Parathyroid adenoma (tissue), 2 donors: ENCODE measurements around the gene OR12D1.

Experiments
- H2AFZ ChIP-seq: fragments of 300-600 bp; sonication (generic); one replicate; pipeline ENCODE4 v1.7.0; 2017; ENCODE audit warnings: antibody characterized with exemption, mild to moderate bottlenecking
- H3K27ac ChIP-seq: fragments of 300-600 bp; sonication (generic); one replicate; pipeline ENCODE4 v1.7.0; 2017
- H3K27me3 ChIP-seq: fragments of 300-600 bp; sonication (generic); one replicate; pipeline ENCODE4 v1.7.0; 2017; ENCODE audit warnings: low read length; ENCODE audit not compliant: control insufficient read depth, insufficient read depth
- H3K36me3 ChIP-seq: fragments of 300-600 bp; sonication (generic); one replicate; pipeline ENCODE4 v1.7.0; 2017; ENCODE audit warnings: low read length; ENCODE audit not compliant: control insufficient read depth, insufficient read depth
- H3K4me1 ChIP-seq: fragments of 300-600 bp; sonication (generic); one replicate; pipeline ENCODE4 v1.7.0; 2017; ENCODE audit warnings: control low read depth
- H3K4me2 ChIP-seq: fragments of 300-600 bp; sonication (generic); one replicate; pipeline ENCODE4 v1.7.0; 2017; ENCODE audit warnings: low read length
- H3K4me3 ChIP-seq: fragments of 300-600 bp; sonication (generic); one replicate; pipeline ENCODE4 v1.7.0; 2017; ENCODE audit warnings: low read depth, low read length
- H3K79me2 ChIP-seq: fragments of 300-600 bp; sonication (generic); one replicate; pipeline ENCODE4 v1.7.0; 2017; ENCODE audit warnings: control low read depth
- H3K9ac ChIP-seq: fragments of 300-600 bp; sonication (generic); one replicate; pipeline ENCODE4 v1.7.0; 2017; ENCODE audit warnings: mild to moderate bottlenecking
- H3K9me3 ChIP-seq: fragments of 300-600 bp; sonication (generic); one replicate; pipeline ENCODE4 v1.7.0; 2017; ENCODE audit warnings: low read length; ENCODE audit not compliant: control insufficient read depth
- CTCF ChIP-seq: fragments of 300-600 bp; sonication (generic); IDR thresholded peaks from one replicate; pipeline ENCODE4 v1.7.0; 2017; ENCODE audit warnings: antibody characterized with exemption, mild to moderate bottlenecking
- donor health status: primary hyperparathyroidism.

OR12D1 gene

GRCh38 chr6:29414588-29414987 lies at the start of gene OR12D1:
OR12D1 (plus strand) TSS chr6:29414928.
- no peaks in the 10 kb centered on the region for H3K36me3 ChIP-seq
- H3K27ac ChIP-seq = no peak within 1 kb of the TSS
- H3K9me3 ChIP-seq = no peaks in the 10 kb centered on the region
- no peak within 1 kb of the TSS for H2AFZ ChIP-seq
- no peaks in the 10 kb centered on the region for H3K27me3 ChIP-seq
- no peaks in the 10 kb centered on the region for H3K79me2 ChIP-seq
- H3K4me1 ChIP-seq = no peaks in the 10 kb centered on the region
- H3K9ac ChIP-seq = no peak within 1 kb of the TSS
- no peak for TF ChIP-seq CTCF
- H3K4me3 ChIP-seq = no peak within 1 kb of the TSS
- H3K4me2 ChIP-seq = no peak within 1 kb of the TSS

- H3K9ac ChIP-seq = no peak within 1 kb of the TSS
- no peaks in the 10 kb centered on the region for H3K36me3 ChIP-seq
- H3K4me3 ChIP-seq = no peak within 1 kb of the TSS
- no peak within 1 kb of the TSS for H3K4me2 ChIP-seq
- H3K27me3 ChIP-seq = no peaks in the 10 kb centered on the region
- H3K79me2 ChIP-seq = no peaks in the 10 kb centered on the region
- H3K4me1 ChIP-seq = no peaks in the 10 kb centered on the region
- no peak for TF ChIP-seq CTCF
- H3K9me3 ChIP-seq = no peaks in the 10 kb centered on the region
- no peak within 1 kb of the TSS for H3K27ac ChIP-seq
- H2AFZ ChIP-seq = no peak within 1 kb of the TSS
These were observed 46.0 kb upstream of the OR12D1 start, which contains the start of gene OR5V1 for GRCh38 chr6:29368765-29369164. OR5V1 (minus strand) TSS chr6:29368865; CDS start chr6:29356195, 12,670 bp downstream.

GRCh38 chr6:29375191-29375590 lies 39.5 kb upstream of the OR12D1 start, which contains the start of gene OR12D3:
OR12D3 (minus strand) TSS chr6:29375291; CDS start chr6:29375287, 4 bp downstream.
- H2AFZ ChIP-seq = no peak within 1 kb of the TSS
- no peak within 1 kb of the TSS for H3K4me3 ChIP-seq
- no peaks in the 10 kb centered on the region for H3K27me3 ChIP-seq
- TF ChIP-seq CTCF = no peak
- H3K9me3 ChIP-seq = no peaks in the 10 kb centered on the region
- H3K36me3 ChIP-seq = no peaks in the 10 kb centered on the region
- H3K9ac ChIP-seq = no peak within 1 kb of the TSS
- no peaks in the 10 kb centered on the region for H3K79me2 ChIP-seq
- H3K4me2 ChIP-seq = no peak within 1 kb of the TSS
- no peak within 1 kb of the TSS for H3K27ac ChIP-seq
- H3K4me1 ChIP-seq = no peaks in the 10 kb centered on the region

GRCh38 chr6:29376003-29376402 lies 38.7 kb upstream of the OR12D1 start:
- Histone ChIP-seq H3K27ac (no peak overlapping the region), H3K9me3 (no peaks in the 10 kb centered on the region), H3K4me3 (no peak overlapping the region), H3K79me2 (no peaks in the 10 kb centered on the region), H2AFZ (no peak overlapping the region), H3K36me3 (no peaks in the 10 kb centered on the region), H3K4me2 (no peak overlapping the region), H3K9ac (no peak overlapping the region), H3K4me1 (no peaks in the 10 kb centered on the region), H3K27me3 (no peaks in the 10 kb centered on the region)
- TF ChIP-seq CTCF = no peak

GRCh38 chr6:29388533-29388932 lies 26.2 kb upstream of the OR12D1 start:
- no peaks in the 10 kb centered on the region for H3K4me1 ChIP-seq
- no peaks in the 10 kb centered on the region for H3K79me2 ChIP-seq
- H3K4me2 ChIP-seq = no peak overlapping the region
- no peak overlapping the region for H3K4me3 ChIP-seq
- no peak overlapping the region for H3K9ac ChIP-seq
- no peak for TF ChIP-seq CTCF
- H3K27me3 ChIP-seq = no peaks in the 10 kb centered on the region
- no peak overlapping the region for H3K27ac ChIP-seq
- H3K36me3 ChIP-seq = no peaks in the 10 kb centered on the region
- no peaks in the 10 kb centered on the region for H3K9me3 ChIP-seq
- no peak overlapping the region for H2AFZ ChIP-seq
